ENCODE results near the gene RPAIN.

- TF ChIP-seq CTCF (IDR thresholded peaks at IDR 0.05; ENCODE audit: insufficient read depth, low read length, poor library complexity, severe bottlenecking) (no peak), EZH2phosphoT487 (conservative IDR thresholded peaks at IDR 0.05; ENCODE audit: low read length) (no peak)
These were observed 28.3 kb upstream of the RPAIN start for GRCh38 chr17:5391678-5392077.
